ENCODE results near the gene CRYAA. TPM values are rescaled to one million over a fixed set of nuclear protein-coding genes. Genes with fewer than 3 reads are reported as not detected.

CRYAA gene
- total RNA-seq, 1 experiment from 2014 or later = not detected

- H3K4me2 ChIP-seq (ENCODE audit: low read length) = no peak overlapping the region
- H3K9me3 ChIP-seq (ENCODE audit: control insufficient read depth in 1 of 2, insufficient read depth in 1 of 2, low read depth in 1 of 2, low read length in 2 of 2) = no peaks in the 10 kb centered on the region
- H2AFZ ChIP-seq (ENCODE audit: low read depth, low read length, poor library complexity, severe bottlenecking) = no peak overlapping the region
- intact Hi-C loops (cut with micrococcal nuclease) = no loop called here
- H3K4me3 ChIP-seq (replicated peaks in 1 of 2; ENCODE audit: low read depth in 1 of 2, low read length in 2 of 2) = no peak overlapping the region
- H3K79me2 ChIP-seq (ENCODE audit: insufficient read depth, low read length) = no peaks in the 10 kb centered on the region
- ChIA-PET POLR2A (no interaction called here), CTCF (no interaction called here), RAD21 (ENCODE audit: low non-redundant PET in 1 of 2, low total read pairs in 2 of 2, uncharacterized antibody in 2 of 2, unreplicated experiment in 2 of 2) (no interaction called here)
- no peaks in the 10 kb centered on the region for H3K9me2 ChIP-seq (ENCODE audit: insufficient read depth)
- DNase-seq (ENCODE audit: low read depth, low spot score) = no peak
- no TSS peak for BruUV-seq (replicated peaks)
- H3K27ac ChIP-seq (ENCODE audit: low read depth, low read length) = no peak overlapping the region
- H3K4me1 ChIP-seq (ENCODE audit: control insufficient read depth in 1 of 2, insufficient read depth in 2 of 2, low read length in 2 of 2) = peaks cover 0 to 8% of the 10 kb centered on the region in 2 experiments; a peak in 2 of 4 replicates
- 0 out of 2 replicates have a peak, but pooled peaks cover 2% of the 10 kb centered on the region for H3K27me3 ChIP-seq (ENCODE audit: insufficient read depth, low read length)
- ATAC-seq = no peak
- no peaks in the 10 kb centered on the region for H3K36me3 ChIP-seq (ENCODE audit: control insufficient read depth in 1 of 2, insufficient read depth in 2 of 2, low read length in 2 of 2)
- TF ChIP-seq CTCF (IDR thresholded peaks at IDR 0.05 in 2 of 3, conservative IDR thresholded peaks at IDR 0.05 in 1 of 3; ENCODE audit: borderline replicate concordance in 1 of 3, insufficient read depth in 1 of 3, low read depth in 2 of 3, low read length in 2 of 3) (no peak), TCF7L2 (IDR thresholded peaks at IDR 0.05; ENCODE audit: borderline replicate concordance, extremely low read depth, insufficient read depth, insufficient read length) (no peak), CEBPB (IDR thresholded peaks at IDR 0.05; ENCODE audit: low read depth) (no peak), SRF (IDR thresholded peaks at IDR 0.05; ENCODE audit: low read depth) (no peak)
- H4K20me1 ChIP-seq (ENCODE audit: insufficient read depth) = no peaks in the 10 kb centered on the region
- H3K9ac ChIP-seq (ENCODE audit: low read length) = no peak overlapping the region
Measured at GRCh38 chr21:43208561-43209332, 39.9 kb downstream of the CRYAA start.
